ENCODE measurements around the gene KIRREL3.

The KIRREL3 gene

GRCh38 chr11:126815111-126815510, 185.5 kb downstream of the KIRREL3 start:
- in situ Hi-C loops (cut with HindIII; ENCODE audit: low sequenced_read_pairs) = no loop called here
- DNase-seq (ENCODE audit: low read depth, low spot score) = peak; percentile 41
- no peak overlapping the region for H3K4me3 ChIP-seq (ENCODE audit: low read depth, low read length)
- TF ChIP-seq CTCF (IDR thresholded peaks at IDR 0.05; ENCODE audit: low read depth, low read length) = no peak

GRCh38 chr11:126810776-126811175, 189.8 kb downstream of the KIRREL3 start:
- no peak for DNase-seq (ENCODE audit: low read depth, low spot score)
- TF ChIP-seq CTCF (IDR thresholded peaks at IDR 0.05; ENCODE audit: low read depth, low read length) = no peak
- no peak overlapping the region for H3K4me3 ChIP-seq (ENCODE audit: low read depth, low read length)
- in situ Hi-C loops (cut with HindIII; ENCODE audit: low sequenced_read_pairs) = no loop called here

GRCh38 chr11:126809514-126810289, 190.9 kb downstream of the KIRREL3 start:
- TF ChIP-seq CTCF (IDR thresholded peaks at IDR 0.05; ENCODE audit: low read depth, low read length) = no peak
- no peak overlapping the region for H3K4me3 ChIP-seq (ENCODE audit: low read depth, low read length)
- in situ Hi-C loops (cut with HindIII; ENCODE audit: low sequenced_read_pairs) = no loop called here
- no peak for DNase-seq (ENCODE audit: low read depth, low spot score)

GRCh38 chr11:126808836-126809235, 191.7 kb downstream of the KIRREL3 start:
- in situ Hi-C loops (cut with HindIII; ENCODE audit: low sequenced_read_pairs) = no loop called here
- no peak for TF ChIP-seq CTCF (IDR thresholded peaks at IDR 0.05; ENCODE audit: low read depth, low read length)
- DNase-seq (ENCODE audit: low read depth, low spot score) = peak; percentile 19
- H3K4me3 ChIP-seq (ENCODE audit: low read depth, low read length) = no peak overlapping the region

- DNase-seq (ENCODE audit: low read depth, low spot score) = no peak
- no peak overlapping the region for H3K4me3 ChIP-seq (ENCODE audit: low read depth, low read length)
- in situ Hi-C loops (cut with HindIII; ENCODE audit: low sequenced_read_pairs) = no loop called here
- no peak for TF ChIP-seq CTCF (IDR thresholded peaks at IDR 0.05; ENCODE audit: low read depth, low read length)
These were observed 192.3 kb downstream of the KIRREL3 start for GRCh38 chr11:126808296-126808695.

GRCh38 chr11:126805870-126806269, 194.7 kb downstream of the KIRREL3 start:
- H3K4me3 ChIP-seq (ENCODE audit: low read depth, low read length) = no peak overlapping the region
- in situ Hi-C loops (cut with HindIII; ENCODE audit: low sequenced_read_pairs) = no loop called here
- TF ChIP-seq CTCF (IDR thresholded peaks at IDR 0.05; ENCODE audit: low read depth, low read length) = no peak
- DNase-seq (ENCODE audit: low read depth, low spot score) = no peak

Data from astrocyte of the spinal cord (primary cell).